Prostate gland (tissue), 2 donors: ENCODE measurements around the gene C6orf89. TPM values are rescaled to one million over a fixed set of nuclear protein-coding genes. Genes with fewer than 3 reads are reported as not detected.
A peak's percentile ranks its signal among the peaks of the same experiment; 100 is the strongest.

ENCODE experiments used
- DNase-seq: peaks from one replicate; pipeline ENCODE4 v3.0.0-alpha.2; 2019; ENCODE audit warnings: low spot score
- H3K27ac ChIP-seq, 2 donors: fragments of 200-600 bp; sonication (generic); 2 replicates each; pipeline ENCODE4 v1.5.1; 2017 to 2019
- H3K27me3 ChIP-seq: fragments of 200-600 bp; sonication (generic); replicated peaks from 2 replicates; pipeline ENCODE4 v1.5.1; 2019; ENCODE audit not compliant: insufficient read depth
- H3K36me3 ChIP-seq, 2 donors: fragments of 200-600 bp; sonication (generic); 1 replicate in 1 of 2; 2 replicates in 1 of 2; pipeline versions ENCODE4 v1.5.1 to v1.8.1; 2017 to 2019
- H3K4me1 ChIP-seq: fragments of 200-600 bp; sonication (generic); replicated peaks from 2 replicates; pipeline ENCODE4 v1.5.1; 2019
- H3K4me3 ChIP-seq, 2 donors: fragments of 200-600 bp; sonication (generic); 2 replicates each; pipeline ENCODE4 v1.5.1; 2017 to 2019
- H3K9me3 ChIP-seq: fragments of 200-600 bp; sonication (generic); 2 replicates; pipeline ENCODE4 v1.5.1; 2017
- POLR2A ChIP-seq: fragments of 450-650 bp; IDR thresholded peaks from one replicate; pipeline ENCODE4 v1.6.1; 2016; ENCODE audit warnings: antibody characterized with exemption, mild to moderate bottlenecking
- POLR2AphosphoS5 ChIP-seq: sonication (generic); formaldehyde crosslinking; IDR thresholded peaks from one replicate; pipeline ENCODE4 v1.6.1; 2017; ENCODE audit warnings: antibody characterized with exemption
- WGBS: methylation state at CpG from one replicate; pipeline ENCODE4 v1.1.5; 2018; 5-methylcytosine and 5-hydroxymethylcytosine counted together
- intact Hi-C: fragments of 100-400 bp; cut with DNase I; formaldehyde crosslinking; loops from one replicate; pipeline ENCODE4 v1.14.2; 2022
- total RNA-seq, 2 donors: library from RNA; depleted of rRNA; stranded (reverse); fragments of >200 nt; gene quantifications; one replicate each; pipeline ENCODE4 v1.1.0, GENCODE V29; 2016
- TF ChIP-seq, protein P1 (sequence below), 4 experiments: fragments of 200-600 bp in 2 of 4; fragments of 450-650 bp in 2 of 4; sonication (generic) in 2 of 4; IDR thresholded peaks; 1 replicate in 3 of 4; 2 replicates in 1 of 4; pipeline ENCODE4 v1.5.1; 2016 to 2019; ENCODE audit warnings: antibody characterized with exemption in 4 of 4, mild to moderate bottlenecking in 2 of 4, moderate library complexity in 2 of 4

C6orf89 gene
- total RNA-seq, 2 donors from 2014 or later, result 54.9 to 96.9 TPM

- H3K9me3 ChIP-seq, result no peaks in the 10 kb centered on the region
- TF ChIP-seq POLR2A, result no peak
- peak; percentile 56 for TF ChIP-seq POLR2AphosphoS5
- TF ChIP-seq, protein P1, sequence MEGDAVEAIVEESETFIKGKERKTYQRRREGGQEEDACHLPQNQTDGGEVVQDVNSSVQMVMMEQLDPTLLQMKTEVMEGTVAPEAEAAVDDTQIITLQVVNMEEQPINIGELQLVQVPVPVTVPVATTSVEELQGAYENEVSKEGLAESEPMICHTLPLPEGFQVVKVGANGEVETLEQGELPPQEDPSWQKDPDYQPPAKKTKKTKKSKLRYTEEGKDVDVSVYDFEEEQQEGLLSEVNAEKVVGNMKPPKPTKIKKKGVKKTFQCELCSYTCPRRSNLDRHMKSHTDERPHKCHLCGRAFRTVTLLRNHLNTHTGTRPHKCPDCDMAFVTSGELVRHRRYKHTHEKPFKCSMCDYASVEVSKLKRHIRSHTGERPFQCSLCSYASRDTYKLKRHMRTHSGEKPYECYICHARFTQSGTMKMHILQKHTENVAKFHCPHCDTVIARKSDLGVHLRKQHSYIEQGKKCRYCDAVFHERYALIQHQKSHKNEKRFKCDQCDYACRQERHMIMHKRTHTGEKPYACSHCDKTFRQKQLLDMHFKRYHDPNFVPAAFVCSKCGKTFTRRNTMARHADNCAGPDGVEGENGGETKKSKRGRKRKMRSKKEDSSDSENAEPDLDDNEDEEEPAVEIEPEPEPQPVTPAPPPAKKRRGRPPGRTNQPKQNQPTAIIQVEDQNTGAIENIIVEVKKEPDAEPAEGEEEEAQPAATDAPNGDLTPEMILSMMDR (IDR thresholded peaks at IDR 0.05), result no peak
- intact Hi-C loops, result loop anchor here (5.0 kb wide), 1 partner anchor 55 kb away; no protein-coding TSS in a partner anchor
- no peak overlapping the region for H3K4me3 ChIP-seq
- H3K36me3 ChIP-seq, result no peaks in the 10 kb centered on the region
- H3K27me3 ChIP-seq, result no peaks in the 10 kb centered on the region
- 27% methylated on average over 10 of the region's 10 CpGs for WGBS
- H3K4me1 ChIP-seq, result peaks cover 12% of the 10 kb centered on the region
- DNase-seq, result peak; percentile 53
- H3K27ac ChIP-seq, result peak overlapping the region; percentile 66 to 81
Observed at GRCh38 chr6:36917541-36918193, 31.9 kb downstream of the C6orf89 start.

DNA sequence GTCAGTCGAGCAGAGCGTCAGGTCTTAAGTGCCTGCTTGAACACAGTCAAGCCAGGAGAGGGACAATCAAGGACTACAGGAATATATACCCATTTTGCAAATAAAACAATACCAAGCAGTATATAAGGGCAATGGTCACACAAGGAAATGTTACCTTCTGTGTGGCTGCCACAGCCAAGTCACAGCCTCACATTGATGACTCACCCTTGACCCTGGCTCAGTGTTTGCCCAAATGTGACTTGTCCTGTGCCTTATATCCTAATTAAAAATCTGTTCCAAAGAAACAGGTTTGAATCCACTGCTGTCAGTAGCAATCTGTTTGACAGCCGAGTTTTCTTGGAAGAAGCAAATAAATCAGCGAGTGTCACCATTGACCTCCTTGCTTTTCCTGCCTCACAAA, 34.3 kb downstream of the C6orf89 start:
- Histone ChIP-seq H3K4me1 (peaks cover 12% of the 10 kb centered on the region), H3K9me3 (no peaks in the 10 kb centered on the region), H3K36me3 (no peaks in the 10 kb centered on the region), H3K27me3 (no peaks in the 10 kb centered on the region), H3K4me3 (no peak overlapping the region), H3K27ac (no peak overlapping the region)
- WGBS, result 89% methylated on average over 4 of the region's 4 CpGs
- DNase-seq, result no peak
- intact Hi-C loops, result no loop called here
- no peak for TF ChIP-seq POLR2A
- TF ChIP-seq, protein P1 (IDR thresholded peaks at IDR 0.05), result no peak

DNA sequence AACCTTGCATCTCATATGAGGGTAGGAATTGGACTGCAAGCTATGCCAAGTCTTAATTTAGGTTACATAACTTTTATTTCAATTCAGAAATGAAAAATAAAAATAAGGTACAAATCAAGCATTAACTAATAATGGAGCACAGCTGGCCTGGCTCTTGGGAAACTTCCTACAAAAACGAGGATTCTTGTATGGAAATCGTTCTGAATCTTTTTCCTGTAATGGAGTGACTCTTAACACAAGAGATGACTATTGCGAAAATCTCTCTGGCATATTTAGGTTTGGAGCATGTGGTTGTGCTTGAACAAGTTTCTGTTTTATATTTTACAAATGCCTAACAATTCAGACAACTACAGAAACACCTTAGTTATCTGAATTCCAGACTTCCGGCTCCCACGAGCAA, 34.8 kb downstream of the C6orf89 start:
- no peak overlapping the region for H3K27ac ChIP-seq
- H3K36me3 ChIP-seq, result no peaks in the 10 kb centered on the region
- H3K9me3 ChIP-seq, result no peaks in the 10 kb centered on the region
- no peaks in the 10 kb centered on the region for H3K27me3 ChIP-seq
- no peak for TF ChIP-seq POLR2AphosphoS5
- TF ChIP-seq, protein P1 (IDR thresholded peaks at IDR 0.05), result no peak
- intact Hi-C loops, result no loop called here
- DNase-seq, result no peak
- no peak overlapping the region for H3K4me3 ChIP-seq
- WGBS, result 82% methylated on average over 5 of the region's 5 CpGs
- peaks cover 12% of the 10 kb centered on the region for H3K4me1 ChIP-seq

DNA sequence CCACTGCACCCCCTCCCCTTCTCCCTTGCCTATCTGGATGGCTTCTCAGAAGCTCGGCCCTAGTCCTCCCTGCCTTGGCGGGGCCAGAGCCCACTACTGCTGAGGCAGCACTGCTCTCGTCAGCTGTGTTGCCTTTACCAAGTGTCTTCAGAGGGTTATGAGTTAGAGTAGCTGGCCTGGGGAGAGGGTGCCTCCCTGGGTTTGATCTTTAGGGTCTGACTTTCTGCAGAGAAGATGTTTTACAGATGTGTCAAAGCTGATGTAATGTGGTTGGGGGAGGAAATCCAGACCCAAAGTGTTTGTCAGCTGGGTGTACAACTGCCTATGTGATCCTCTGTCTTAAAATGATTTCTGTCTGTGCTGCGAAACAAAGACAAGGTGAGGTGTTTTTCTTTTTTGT, 38.4 kb downstream of the C6orf89 start:
- 94% methylated on average over 4 of the region's 4 CpGs for WGBS
- Histone ChIP-seq H3K36me3 (no peaks in the 10 kb centered on the region), H3K4me1 (no peaks in the 10 kb centered on the region), H3K27me3 (no peaks in the 10 kb centered on the region), H3K9me3 (no peaks in the 10 kb centered on the region), H3K27ac (no peak overlapping the region), H3K4me3 (no peak overlapping the region)
- intact Hi-C loops, result no loop called here
- TF ChIP-seq, protein P1 (IDR thresholded peaks at IDR 0.05), result no peak
- TF ChIP-seq POLR2AphosphoS5, result no peak
- TF ChIP-seq POLR2A, result no peak
- no peak for DNase-seq

DNA sequence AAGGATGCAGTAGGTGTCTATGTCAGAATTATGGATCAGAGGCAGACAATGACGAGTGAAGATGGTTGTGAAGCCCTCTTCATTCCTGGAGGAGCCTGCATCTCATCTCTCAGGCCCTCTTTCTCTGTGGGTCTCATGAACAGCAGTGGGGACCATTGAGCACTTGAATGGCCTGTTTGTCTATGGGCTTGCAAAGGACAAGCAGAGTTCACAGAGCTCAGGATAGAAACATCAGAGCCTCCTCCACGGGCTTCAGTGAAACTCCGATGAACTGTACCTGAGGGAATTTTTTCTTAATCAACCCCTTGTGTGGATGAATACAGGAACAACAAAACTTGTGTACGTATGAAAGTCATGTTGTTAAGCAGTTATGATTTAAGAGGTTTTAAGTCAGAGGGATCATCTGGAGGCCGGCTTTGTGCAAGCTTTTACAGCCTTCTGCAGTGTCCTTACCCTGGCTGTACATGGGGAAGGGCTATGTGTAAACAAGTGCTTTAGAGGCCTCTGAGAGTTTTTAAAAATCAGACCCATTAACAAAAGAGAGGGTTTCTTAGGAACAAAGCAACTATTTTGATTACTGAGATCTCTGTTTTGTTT, 39.1 kb downstream of the C6orf89 start:
- Histone ChIP-seq H3K4me3 (no peak overlapping the region), H3K4me1 (no peaks in the 10 kb centered on the region), H3K27me3 (no peaks in the 10 kb centered on the region), H3K9me3 (no peaks in the 10 kb centered on the region), H3K27ac (no peak overlapping the region), H3K36me3 (no peaks in the 10 kb centered on the region)
- 65% methylated on average over 5 of the region's 5 CpGs for WGBS
- no peak for TF ChIP-seq POLR2AphosphoS5
- TF ChIP-seq, protein P1 (IDR thresholded peaks at IDR 0.05), result no peak
- no peak for TF ChIP-seq POLR2A
- intact Hi-C loops, result no loop called here
- no peak for DNase-seq
